H9 (cell line): ENCODE measurements around the gene CALCA. TPM values are rescaled to one million over a fixed set of nuclear protein-coding genes. Genes with fewer than 3 reads are reported as not detected.

Experiments
- DNase-seq: peaks from one replicate; pipeline ENCODE4 v3.0.0-alpha.2; 2017
- H2AFZ ChIP-seq: one replicate; pipeline ENCODE4 v1.6.1; 2013; ENCODE audit warnings: mild to moderate bottlenecking, low read length, control low read depth, moderate library complexity
- H2AK5ac ChIP-seq: 2 replicates; pipeline ENCODE4 v1.6.1; 2013; ENCODE audit warnings: low read length, control low read depth, mixed read lengths; ENCODE audit not compliant: insufficient read length
- H2BK120ac ChIP-seq: one replicate; pipeline ENCODE4 v1.6.1; 2013; ENCODE audit warnings: low read depth, mild to moderate bottlenecking, low read length, control low read depth, inconsistent platforms; ENCODE audit not compliant: poor library complexity, severe bottlenecking
- H2BK12ac ChIP-seq: 2 replicates; pipeline ENCODE4 v1.6.1; 2013; ENCODE audit warnings: low read length, control low read depth, mixed read lengths, low read depth; ENCODE audit not compliant: insufficient read length
- H2BK15ac ChIP-seq: 2 replicates; pipeline ENCODE4 v1.6.1; 2013; ENCODE audit warnings: low read depth, low read length, control low read depth
- H2BK20ac ChIP-seq: one replicate; pipeline ENCODE4 v1.6.1; 2013; ENCODE audit warnings: low read depth, mild to moderate bottlenecking, low read length, control low read depth, inconsistent platforms; ENCODE audit not compliant: poor library complexity, severe bottlenecking
- H2BK5ac ChIP-seq: 2 replicates; pipeline ENCODE4 v1.6.1; 2013; ENCODE audit warnings: low read length, control low read depth, mixed read lengths; ENCODE audit not compliant: insufficient read length
- H3K14ac ChIP-seq: 2 replicates; pipeline ENCODE4 v1.6.1; 2013; ENCODE audit warnings: low read length, control low read depth; ENCODE audit not compliant: insufficient read depth
- H3K18ac ChIP-seq: 2 replicates; pipeline ENCODE4 v1.6.1; 2013; ENCODE audit warnings: low read depth, mild to moderate bottlenecking, mixed read lengths, low read length, control low read depth; ENCODE audit not compliant: insufficient read length
- H3K23ac ChIP-seq: 2 replicates; pipeline ENCODE4 v1.6.1; 2013; ENCODE audit warnings: low read length, control low read depth, mixed read lengths, low read depth; ENCODE audit not compliant: insufficient read length
- H3K23me2 ChIP-seq: 2 replicates; pipeline ENCODE4 v1.6.1; 2013; ENCODE audit warnings: low read depth, mild to moderate bottlenecking, mixed read lengths, low read length, control low read depth; ENCODE audit not compliant: insufficient read length, poor library complexity, severe bottlenecking
- H3K27ac ChIP-seq: 2 replicates; pipeline ENCODE4 v1.5.1; 2013; ENCODE audit warnings: low read length, control low read depth, mixed read lengths, low read depth; ENCODE audit not compliant: insufficient read length
- H3K27me3 ChIP-seq: 2 replicates; pipeline ENCODE4 v1.6.1; 2013; ENCODE audit warnings: low read length, control low read depth, inconsistent platforms; ENCODE audit not compliant: insufficient read depth
- H3K4ac ChIP-seq: 2 replicates; pipeline ENCODE4 v1.6.1; 2013; ENCODE audit warnings: low read depth, mild to moderate bottlenecking, control low read depth, inconsistent platforms, low read length, moderate library complexity
- H3K4me1 ChIP-seq: 2 replicates; pipeline ENCODE4 v1.6.1; 2013; ENCODE audit warnings: low read length, control low read depth, inconsistent platforms; ENCODE audit not compliant: insufficient read depth
- H3K4me2 ChIP-seq: 2 replicates; pipeline ENCODE4 v1.6.1; 2013; ENCODE audit warnings: low read length, control low read depth, mixed read lengths; ENCODE audit not compliant: insufficient read length, insufficient read depth
- H3K56ac ChIP-seq: 2 replicates; pipeline ENCODE4 v1.6.1; 2013; ENCODE audit warnings: low read depth, mild to moderate bottlenecking, mixed read lengths, low read length, control low read depth; ENCODE audit not compliant: insufficient read length
- H3K79me1 ChIP-seq: 2 replicates; pipeline ENCODE4 v1.6.1; 2013; ENCODE audit warnings: low read depth, mild to moderate bottlenecking, moderate library complexity, low read length, control low read depth, inconsistent platforms; ENCODE audit not compliant: insufficient read depth, poor library complexity, severe bottlenecking
- H3K79me2 ChIP-seq: 2 replicates; pipeline ENCODE4 v1.6.1; 2013; ENCODE audit warnings: low read length, control low read depth, inconsistent platforms; ENCODE audit not compliant: insufficient read depth
- H3K9ac ChIP-seq: 2 replicates; pipeline ENCODE4 v1.6.1; 2013; ENCODE audit warnings: low read length, control low read depth, mixed read lengths; ENCODE audit not compliant: insufficient read length; ENCODE audit errors: extremely low read depth
- H3K9me3 ChIP-seq: one replicate; pipeline ENCODE4 v1.6.1; 2013; ENCODE audit warnings: low read depth, low read length, inconsistent platforms; ENCODE audit not compliant: control insufficient read depth
- H3T11ph ChIP-seq: one replicate; pipeline ENCODE4 v1.6.1; 2013; ENCODE audit warnings: mild to moderate bottlenecking, low read length, control low read depth, inconsistent platforms
- H4K20me1 ChIP-seq: one replicate; pipeline ENCODE4 v1.6.1; 2013; ENCODE audit not compliant: control insufficient read depth, insufficient read length, insufficient read depth
- H4K5ac ChIP-seq: 2 replicates; pipeline ENCODE4 v1.6.1; 2013; ENCODE audit warnings: low read depth, mild to moderate bottlenecking, mixed read lengths, low read length, control low read depth; ENCODE audit not compliant: insufficient read length
- H4K8ac ChIP-seq: replicated peaks from 2 replicates; pipeline ENCODE4 v1.6.1; 2013; ENCODE audit warnings: low read length, control low read depth, mixed read lengths, low read depth; ENCODE audit not compliant: insufficient read length
- H4K91ac ChIP-seq: 2 replicates; pipeline ENCODE4 v1.6.1; 2013; ENCODE audit warnings: low read depth, mild to moderate bottlenecking, moderate library complexity, mixed read lengths, low read length, control low read depth; ENCODE audit not compliant: insufficient read length
- H3K27ac Mint-ChIP-seq, 3 experiments: 2 replicates in 2 of 3; 3 replicates in 1 of 3; pipeline ENCODE4 v1.8.0; 2020 to 2021; ENCODE audit warnings: mixed read lengths in 3 of 3, mild to moderate bottlenecking in 1 of 3, moderate library complexity in 1 of 3
- H3K27me3 Mint-ChIP-seq: 2 replicates; pipeline ENCODE4 v1.8.0; 2021; ENCODE audit warnings: low read depth, mild to moderate bottlenecking, moderate library complexity, mixed read lengths
- H3K36me3 Mint-ChIP-seq, 3 experiments: 2 replicates in 2 of 3; 3 replicates in 1 of 3; pipeline ENCODE4 v1.8.0; 2020 to 2021; ENCODE audit warnings: low read depth in 3 of 3, mixed read lengths in 3 of 3; ENCODE audit not compliant: insufficient read depth in 1 of 3
- H3K4me1 Mint-ChIP-seq, 2 experiments: 2 replicates each; pipeline ENCODE4 v1.8.0; 2020; ENCODE audit warnings: mixed read lengths in 2 of 2
- H3K4me3 Mint-ChIP-seq, 2 experiments: 2 replicates in 1 of 2; 3 replicates in 1 of 2; pipeline ENCODE4 v1.8.0; 2020 to 2021; ENCODE audit warnings: mild to moderate bottlenecking in 2 of 2, mixed read lengths in 2 of 2, moderate library complexity in 1 of 2
- H3K9me3 Mint-ChIP-seq, 2 experiments: 2 replicates in 1 of 2; 3 replicates in 1 of 2; pipeline ENCODE4 v1.8.0; 2020; ENCODE audit warnings: mild to moderate bottlenecking in 2 of 2, mixed read lengths in 2 of 2, moderate library complexity in 1 of 2
- CTCF ChIP-seq: fragments of 200-600 bp; sonication (generic); conservative IDR thresholded peaks from 3 replicates; pipeline ENCODE4 v1.8.0; 2021; ENCODE audit warnings: antibody characterized with exemption, mild to moderate bottlenecking
- WGBS: extraction: QIAGEN DNeasy Blood & Tissue Kit; methylation state at CpG from one replicate; pipeline ENCODE4 v1.1.7; 2013; ENCODE audit warnings: missing lambda C conversion rate, low lambda C conversion rate, mixed read lengths; ENCODE audit not compliant: insufficient read length; ENCODE audit errors: extremely low coverage; 5-methylcytosine and 5-hydroxymethylcytosine counted together
- total RNA-seq: library from RNA; stranded (reverse); gene quantifications from 2 replicates; pipeline ENCODE4 v1.2.1, GENCODE V29; 2021

The CALCA gene
- total RNA-seq, 1 experiment from 2014 or later = not detected

- H3K4me1 Mint-ChIP-seq = peaks cover 36 to 37% of the 10 kb centered on the region in 2 experiments
- Histone ChIP-seq H3K18ac (no peak overlapping the region), H2BK120ac (no peak overlapping the region), H2AFZ (peak overlapping the region; percentile 29), H3K79me2 (no peaks in the 10 kb centered on the region), H4K20me1 (no peaks in the 10 kb centered on the region), H3K27ac (no peak overlapping the region), H3K56ac (no peak overlapping the region), H2BK5ac (no peak overlapping the region), H3K79me1 (no peaks in the 10 kb centered on the region), H3K9me3 (no peaks in the 10 kb centered on the region), H3T11ph (no peak overlapping the region), H2AK5ac (no peak overlapping the region), H3K4ac (no peak overlapping the region), H3K4me2 (peak overlapping the region; percentile 77), H4K5ac (no peak overlapping the region), H3K9ac (no peak overlapping the region), H3K23me2 (peaks cover 24% of the 10 kb centered on the region), H4K8ac (no peak overlapping the region), H3K23ac (no peak overlapping the region), H3K4me1 (peaks cover 5% of the 10 kb centered on the region; the same call in 1 of the 2 replicates), H3K27me3 (peaks cover 57% of the 10 kb centered on the region), H3K14ac (no peak overlapping the region), H2BK20ac (no peak overlapping the region), H2BK12ac (no peak overlapping the region), H4K91ac (no peak overlapping the region), H2BK15ac (no peak overlapping the region)
- peak overlapping the region; percentile 41 to 82 for H3K4me3 Mint-ChIP-seq
- peak; percentile 53 for DNase-seq
- WGBS = no CpG with 5 or more reads among the region's 12 CpGs
- H3K9me3 Mint-ChIP-seq = no peaks in the 10 kb centered on the region; a peak in 2 of 5 replicates
- peaks cover 94% of the 10 kb centered on the region for H3K27me3 Mint-ChIP-seq
- H3K27ac Mint-ChIP-seq = no peak overlapping the region
- peaks cover 0 to 2% (median 0%) of the 10 kb centered on the region in 3 experiments; a peak in 1 of 7 replicates for H3K36me3 Mint-ChIP-seq
- no peak for TF ChIP-seq CTCF
These were observed 3.1 kb upstream of the CALCA start for GRCh38 chr11:14975252-14975587.
